Transverse colon (tissue), 4 donors: ENCODE measurements around the gene CTSA. TPM values are rescaled to one million over a fixed set of nuclear protein-coding genes. Genes with fewer than 3 reads are reported as not detected.

ENCODE experiments used
- DNase-seq: peaks from one replicate; pipeline ENCODE4 v3.0.0-alpha.2; 2019
- H3K27ac ChIP-seq, 4 donors: fragments of 200-600 bp; sonication (generic); 2 replicates each; pipeline ENCODE4 v1.5.1; 2016 to 2018; ENCODE audit warnings: inconsistent platforms in 4 of 4
- H3K27me3 ChIP-seq: fragments of 200-600 bp; sonication (generic); 2 replicates; pipeline ENCODE4 v1.5.1; 2017; ENCODE audit warnings: inconsistent platforms
- H3K36me3 ChIP-seq, 4 donors: fragments of 200-600 bp; sonication (generic); 2 replicates each; pipeline ENCODE4 v1.5.1; 2017 to 2019; ENCODE audit warnings: inconsistent platforms in 4 of 4
- H3K4me1 ChIP-seq, 4 donors: fragments of 200-600 bp; sonication (generic); 2 replicates each; pipeline ENCODE4 v1.5.1; 2017 to 2020; ENCODE audit warnings: inconsistent platforms in 4 of 4
- H3K4me3 ChIP-seq, 4 donors: fragments of 200-600 bp; sonication (generic); 1 replicate in 1 of 4; 2 replicates in 3 of 4; pipeline versions ENCODE4 v1.5.1 to v1.6.1; 2017 to 2019; ENCODE audit warnings: inconsistent platforms in 4 of 4
- H3K9me3 ChIP-seq, 2 donors: fragments of 200-600 bp; sonication (generic); 2 replicates each; pipeline ENCODE4 v1.5.1; 2017 to 2019; ENCODE audit warnings: inconsistent platforms in 2 of 2
- EP300 ChIP-seq: sonication (generic); formaldehyde crosslinking; IDR thresholded peaks from one replicate; pipeline ENCODE4 v1.6.1; 2017; ENCODE audit warnings: antibody characterized with exemption, low read depth
- POLR2A ChIP-seq: fragments of 450-650 bp; IDR thresholded peaks from one replicate; pipeline ENCODE4 v1.6.1; 2016; ENCODE audit warnings: antibody characterized with exemption, mild to moderate bottlenecking, moderate library complexity
- POLR2AphosphoS5 ChIP-seq, 3 donors: sonication (generic); formaldehyde crosslinking; IDR thresholded peaks; one replicate each; pipeline ENCODE4 v1.6.1; 2016; ENCODE audit warnings: antibody characterized with exemption in 3 of 3
- WGBS, 2 donors: methylation state at CpG; one replicate each; pipeline ENCODE4 v1.1.5; 2018; ENCODE audit warnings: low coverage in 1 of 2; 5-methylcytosine and 5-hydroxymethylcytosine counted together
- in situ Hi-C, 4 donors: fragments of 200-750 bp; cut with MboI; loops; one replicate each; pipeline versions ENCODE4 v1.15.0 to v1.15.1; 2017; ENCODE audit warnings: low sequenced_read_pairs in 3 of 4, low pct_ligation_motif_present in 1 of 4, low pct_unique_long_range_greater_than_20kb in 1 of 4
- intact Hi-C: fragments of 100-400 bp; cut with DNase I; formaldehyde crosslinking; loops from one replicate; pipeline ENCODE4 v1.15.1; 2023; ENCODE audit warnings: low total_unique reads
- total RNA-seq, 4 donors: library from RNA; depleted of rRNA; stranded (reverse); fragments of >200 nt; gene quantifications; one replicate each; pipeline ENCODE4 v1.1.0, GENCODE V29; 2016
- TF ChIP-seq, protein P1 (sequence below), 5 experiments: fragments of 200-600 bp in 3 of 5; fragments of 450-650 bp in 2 of 5; sonication (generic) in 3 of 5; IDR thresholded peaks; 1 replicate in 2 of 5; 2 replicates in 3 of 5; pipeline ENCODE4 v1.5.1; 2016 to 2017; ENCODE audit warnings: antibody characterized with exemption in 5 of 5, inconsistent platforms in 3 of 5, mild to moderate bottlenecking in 2 of 5, moderate library complexity in 1 of 5

Gene CTSA
- total RNA-seq, 4 donors from 2014 or later: 197 to 971 (median 466) TPM

DNA sequence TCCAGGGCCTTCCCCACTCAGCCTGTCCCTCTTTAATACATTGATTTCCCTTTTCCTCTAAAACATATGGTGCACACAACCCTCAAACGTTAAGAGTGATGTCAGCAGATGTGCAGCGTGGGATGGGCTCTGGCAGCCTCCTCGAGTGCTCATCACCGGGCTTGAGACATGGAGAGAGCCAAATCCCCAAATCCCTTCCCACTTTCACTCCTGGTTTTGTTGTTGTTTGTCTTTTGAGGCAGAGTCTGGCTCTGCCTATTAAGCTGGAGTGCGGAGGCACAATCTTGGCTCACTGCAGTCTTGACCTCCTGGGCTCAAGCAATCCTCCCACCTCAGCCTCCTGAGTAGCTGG is 26.6 kb downstream of the CTSA start:
- TF ChIP-seq, protein P1, sequence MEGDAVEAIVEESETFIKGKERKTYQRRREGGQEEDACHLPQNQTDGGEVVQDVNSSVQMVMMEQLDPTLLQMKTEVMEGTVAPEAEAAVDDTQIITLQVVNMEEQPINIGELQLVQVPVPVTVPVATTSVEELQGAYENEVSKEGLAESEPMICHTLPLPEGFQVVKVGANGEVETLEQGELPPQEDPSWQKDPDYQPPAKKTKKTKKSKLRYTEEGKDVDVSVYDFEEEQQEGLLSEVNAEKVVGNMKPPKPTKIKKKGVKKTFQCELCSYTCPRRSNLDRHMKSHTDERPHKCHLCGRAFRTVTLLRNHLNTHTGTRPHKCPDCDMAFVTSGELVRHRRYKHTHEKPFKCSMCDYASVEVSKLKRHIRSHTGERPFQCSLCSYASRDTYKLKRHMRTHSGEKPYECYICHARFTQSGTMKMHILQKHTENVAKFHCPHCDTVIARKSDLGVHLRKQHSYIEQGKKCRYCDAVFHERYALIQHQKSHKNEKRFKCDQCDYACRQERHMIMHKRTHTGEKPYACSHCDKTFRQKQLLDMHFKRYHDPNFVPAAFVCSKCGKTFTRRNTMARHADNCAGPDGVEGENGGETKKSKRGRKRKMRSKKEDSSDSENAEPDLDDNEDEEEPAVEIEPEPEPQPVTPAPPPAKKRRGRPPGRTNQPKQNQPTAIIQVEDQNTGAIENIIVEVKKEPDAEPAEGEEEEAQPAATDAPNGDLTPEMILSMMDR (IDR thresholded peaks at IDR 0.05): no peak
- TF ChIP-seq EP300 (no peak), POLR2AphosphoS5 (IDR thresholded peaks at IDR 0.05) (no peak), POLR2A (no peak)
- Histone ChIP-seq H3K9me3 (no peaks in the 10 kb centered on the region), H3K36me3 (no peaks in the 10 kb centered on the region), H3K27ac (peak overlapping the region; percentile 61 to 78 (median 68)), H3K4me1 (peaks cover 0 to 55% (median 15%) of the 10 kb centered on the region in 4 donors), H3K4me3 (no peak overlapping the region), H3K27me3 (no peaks in the 10 kb centered on the region)
- in situ Hi-C loops (no loop called here), intact Hi-C loops (no loop called here)
- DNase-seq: no peak
- WGBS, 2 donors: 65% methylated on average over 5 of the region's 5 CpGs; no CpG with 5 or more reads in 1 of the 2 donors

DNA sequence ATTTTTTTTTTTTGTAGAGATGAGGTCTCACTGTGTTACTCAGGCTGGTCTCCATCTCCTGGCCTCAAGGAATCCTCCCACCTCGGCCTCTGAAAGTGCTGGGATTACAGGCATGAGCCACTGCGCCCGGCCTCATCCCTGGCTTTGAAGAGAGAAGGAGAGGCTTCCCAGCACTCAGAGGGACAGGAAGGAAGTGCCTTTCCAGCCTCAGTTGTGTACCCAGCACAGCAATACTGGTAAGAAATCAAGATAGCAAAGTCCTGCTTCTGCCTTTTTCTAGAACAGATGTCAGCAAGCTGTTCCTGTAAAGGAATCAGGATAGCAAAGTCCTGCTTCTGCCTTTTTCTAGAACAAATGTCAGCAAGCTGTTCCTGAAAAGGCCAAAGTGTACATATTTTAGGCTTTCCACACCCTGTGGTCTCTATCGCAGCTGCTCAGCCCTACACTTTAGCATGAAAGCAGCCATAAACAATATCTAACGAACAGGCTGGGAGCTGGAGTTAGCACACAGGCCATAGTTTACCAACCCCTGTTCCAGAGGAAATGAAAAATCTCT is 27.1 kb downstream of the CTSA start:
- in situ Hi-C loops (no loop called here), intact Hi-C loops (no loop called here)
- Histone ChIP-seq H3K4me1 (peaks cover 0 to 54% (median 15%) of the 10 kb centered on the region in 4 donors), H3K36me3 (no peaks in the 10 kb centered on the region), H3K27me3 (no peaks in the 10 kb centered on the region), H3K4me3 (no peak overlapping the region), H3K9me3 (no peaks in the 10 kb centered on the region), H3K27ac (peak overlapping the region; percentile 61 to 78 (median 68))
- TF ChIP-seq POLR2AphosphoS5 (IDR thresholded peaks at IDR 0.05): peak in 1 of 3 donors; percentile 48
- TF ChIP-seq EP300: no peak
- DNase-seq: peak; percentile 28
- 20 to 53% methylated on average over 1 to 5 of the region's 5 CpGs for WGBS, 2 donors

DNA sequence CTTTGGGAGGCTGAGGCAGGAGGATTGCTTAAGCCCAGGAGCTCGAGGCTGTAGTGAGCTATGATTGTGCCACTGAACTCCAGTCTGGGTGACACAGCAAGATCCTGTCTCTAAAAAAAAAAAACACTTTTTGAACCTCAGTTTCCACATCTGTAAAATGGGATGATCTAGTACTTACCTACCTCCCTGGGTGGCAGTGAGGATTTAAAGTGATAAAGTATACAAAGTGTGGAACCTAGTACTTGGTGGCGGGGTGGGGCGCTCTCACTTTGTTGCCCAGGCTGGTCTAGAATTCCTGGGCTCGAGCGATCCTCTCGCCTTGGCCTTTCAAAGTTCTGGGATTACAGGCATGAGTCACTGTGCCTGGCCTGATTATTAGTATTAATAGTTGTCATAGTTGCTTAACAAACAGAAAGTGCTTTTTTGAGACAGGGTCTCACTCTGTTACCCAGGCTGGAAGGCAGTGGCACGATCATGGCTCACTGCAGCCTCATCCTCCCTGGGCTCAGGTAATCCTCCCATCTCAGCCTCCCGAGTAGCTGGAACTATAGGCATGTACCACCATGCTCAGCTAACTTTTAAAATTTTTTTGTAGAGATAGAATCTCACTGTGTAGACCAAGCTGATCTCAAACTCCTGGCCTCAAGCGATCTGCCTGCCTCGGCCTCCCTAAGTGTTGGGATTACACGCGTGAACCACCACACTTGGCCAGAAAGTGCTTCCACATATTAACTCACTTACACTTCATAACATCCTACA is 27.8 kb downstream of the CTSA start:
- H3K4me1 ChIP-seq: peaks cover 0 to 54% (median 16%) of the 10 kb centered on the region in 4 donors
- H3K36me3 ChIP-seq: no peaks in the 10 kb centered on the region
- TF ChIP-seq, protein P1 (IDR thresholded peaks at IDR 0.05): no peak
- no peak for TF ChIP-seq EP300
- TF ChIP-seq POLR2A: no peak
- no peak for TF ChIP-seq POLR2AphosphoS5 (IDR thresholded peaks at IDR 0.05)
- H3K4me3 ChIP-seq: no peak overlapping the region
- DNase-seq: no peak
- in situ Hi-C loops: no loop called here
- peak overlapping the region; percentile 61 to 78 (median 68) for H3K27ac ChIP-seq
- H3K27me3 ChIP-seq: no peaks in the 10 kb centered on the region
- 78 to 97% methylated on average over 5 to 12 of the region's 12 CpGs for WGBS, 2 donors
- intact Hi-C loops: no loop called here
- no peaks in the 10 kb centered on the region for H3K9me3 ChIP-seq

DNA sequence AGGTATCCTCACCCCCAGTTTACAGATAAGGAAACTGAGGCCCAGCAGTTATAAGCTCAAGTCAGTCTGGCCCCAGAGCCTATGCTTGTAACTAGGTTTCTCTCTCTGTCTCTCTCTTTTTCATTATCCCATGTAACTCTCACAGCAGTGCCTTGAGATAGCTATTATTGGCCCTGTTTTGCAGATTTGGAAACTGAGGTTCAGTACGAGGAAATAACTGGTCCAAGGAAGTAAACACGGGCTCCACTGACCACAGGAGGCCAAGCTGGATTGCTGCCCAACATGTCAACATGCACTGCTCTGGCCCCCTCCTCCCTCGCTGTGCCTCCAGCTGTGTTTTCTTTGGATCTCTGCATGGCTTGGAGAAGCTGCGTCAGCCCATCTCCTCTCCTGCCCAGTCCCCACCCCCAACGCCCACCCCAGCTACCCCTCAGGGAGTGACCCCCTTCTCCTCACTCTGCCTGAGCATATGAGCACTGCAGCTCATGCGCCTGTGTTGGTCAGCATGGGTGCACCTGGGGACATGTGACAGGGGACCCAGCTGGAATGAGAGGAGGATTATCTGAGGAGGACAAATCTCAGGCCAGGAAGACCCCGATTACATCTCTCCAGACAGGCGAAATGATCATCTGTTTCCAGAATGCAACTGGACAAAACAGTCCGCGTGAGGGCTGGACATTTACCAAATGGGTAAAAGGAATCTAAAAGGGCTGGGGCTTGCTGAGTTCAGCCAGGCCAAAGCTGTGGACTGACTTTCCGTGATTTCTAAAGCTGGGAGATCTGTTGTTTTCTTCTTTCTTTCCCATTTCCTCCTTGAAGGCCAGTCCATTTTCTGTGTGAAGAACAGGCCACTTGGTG is 28.6 kb downstream of the CTSA start:
- in situ Hi-C loops: no loop called here
- intact Hi-C loops: no loop called here
- 31 to 58% methylated on average over 5 to 10 of the region's 11 CpGs for WGBS, 2 donors
- H3K36me3 ChIP-seq: no peaks in the 10 kb centered on the region
- peak overlapping the region; percentile 61 to 78 (median 68) for H3K27ac ChIP-seq
- H3K4me3 ChIP-seq: no peak overlapping the region
- peaks cover 4 to 54% (median 19%) of the 10 kb centered on the region in 4 donors for H3K4me1 ChIP-seq
- no peaks in the 10 kb centered on the region for H3K27me3 ChIP-seq
- TF ChIP-seq POLR2AphosphoS5 (IDR thresholded peaks at IDR 0.05): no peak
- no peak for TF ChIP-seq POLR2A
- TF ChIP-seq EP300: no peak
- no peaks in the 10 kb centered on the region for H3K9me3 ChIP-seq
- DNase-seq: peak; percentile 54
